IPS DF 6.9 (cell line): ENCODE results near the gene LEFTY1.
"Not testable (repeated sequence)": the region's sequence is repeated elsewhere in the genome, so short reads cannot be mapped to it uniquely, and the experiment has no call there.

Experiments
- DNase-seq: peaks from one replicate; pipeline ENCODE4 v3.0.0-alpha.2; 2013; ENCODE audit warnings: low read depth, low spot score
- H3K27ac ChIP-seq: one replicate; pipeline ENCODE4 v1.5.1; 2013; ENCODE audit warnings: low read length, control low read depth
- H3K27me3 ChIP-seq: 2 replicates; pipeline ENCODE4 v1.6.1; 2013; ENCODE audit warnings: mild to moderate bottlenecking, low read length; ENCODE audit not compliant: control insufficient read depth, insufficient read depth
- H3K36me3 ChIP-seq: 2 replicates; pipeline ENCODE4 v1.6.1; 2013; ENCODE audit warnings: low read length; ENCODE audit not compliant: control insufficient read depth, insufficient read depth
- H3K4me1 ChIP-seq: 2 replicates; pipeline ENCODE4 v1.6.1; 2013; ENCODE audit warnings: low read length; ENCODE audit not compliant: control insufficient read depth, insufficient read depth
- H3K4me3 ChIP-seq: 2 replicates; pipeline ENCODE4 v1.5.1; 2013; ENCODE audit warnings: mild to moderate bottlenecking, low read length
- H3K9me3 ChIP-seq: 2 replicates; pipeline ENCODE4 v1.6.1; 2013; ENCODE audit warnings: low read length, inconsistent platforms; ENCODE audit not compliant: control insufficient read depth, insufficient read depth
- WGBS: extraction: QIAGEN DNeasy Blood & Tissue Kit; methylation state at CpG from one replicate; pipeline ENCODE4 v1.1.7; 2013; ENCODE audit warnings: mixed read lengths, missing lambda C conversion rate; ENCODE audit not compliant: insufficient read length, insufficient coverage; 5-methylcytosine and 5-hydroxymethylcytosine counted together

LEFTY1 gene

DNA sequence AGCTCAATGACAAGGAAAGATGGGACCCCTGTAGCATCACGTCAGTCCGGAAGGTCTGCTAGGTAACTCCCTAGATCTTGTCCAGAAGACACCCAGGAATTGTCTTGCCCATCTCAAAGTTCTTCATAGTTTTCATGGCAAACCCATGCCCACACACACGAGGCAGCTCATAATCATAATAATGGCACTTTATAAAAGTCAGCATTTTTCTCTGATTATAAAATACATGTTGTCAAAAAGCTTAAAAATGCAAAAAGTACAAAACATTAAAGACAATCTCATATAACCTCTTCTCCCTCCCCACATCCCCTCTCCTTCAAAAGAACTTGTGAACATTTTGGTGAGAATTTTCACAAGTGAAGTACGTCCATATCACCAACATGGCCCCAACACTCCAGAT is 48.2 kb downstream of the LEFTY1 start:
- H3K4me3 ChIP-seq = no peak overlapping the region
- DNase-seq = no peak

DNA sequence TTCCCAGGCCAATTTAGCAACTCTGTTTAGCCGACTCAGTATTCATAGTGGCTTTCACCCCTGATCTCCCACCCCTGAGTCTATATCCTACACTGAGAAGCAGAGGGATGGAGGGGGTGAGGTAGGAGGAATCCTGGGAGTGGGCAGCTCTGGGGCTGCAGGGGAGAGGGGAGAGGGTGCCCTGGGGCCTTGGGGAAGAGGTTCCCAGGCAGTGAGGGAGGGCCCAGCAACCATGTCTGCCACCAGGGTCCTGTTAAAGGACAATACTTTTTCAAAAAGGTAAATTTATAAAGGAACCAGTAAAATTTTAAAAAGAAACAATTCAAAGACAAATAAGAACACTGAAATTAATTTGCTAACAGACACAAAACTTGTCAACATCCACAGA is 48.7 kb downstream of the LEFTY1 start:
- no CpG with 5 or more reads among the region's 1 CpG for WGBS
- no peak overlapping the region for H3K27ac ChIP-seq
- DNase-seq = no peak
- no peak overlapping the region for H3K4me3 ChIP-seq
- H3K4me1 ChIP-seq = no peaks in the 10 kb centered on the region
- peaks cover 14% of the 10 kb centered on the region for H3K36me3 ChIP-seq
- no peaks in the 10 kb centered on the region for H3K9me3 ChIP-seq
- no peaks in the 10 kb centered on the region for H3K27me3 ChIP-seq

More for the DNA sequence above, 48.2 kb downstream of the LEFTY1 start:
- Histone ChIP-seq H3K4me1 (peaks cover 3% of the 10 kb centered on the region; the same call in 1 of the 2 replicates), H3K36me3 (peaks cover 14% of the 10 kb centered on the region), H3K27me3 (no peaks in the 10 kb centered on the region), H3K9me3 (no peaks in the 10 kb centered on the region), H3K27ac (no peak overlapping the region)
- WGBS = no CpG with 5 or more reads among the region's 4 CpGs

DNA sequence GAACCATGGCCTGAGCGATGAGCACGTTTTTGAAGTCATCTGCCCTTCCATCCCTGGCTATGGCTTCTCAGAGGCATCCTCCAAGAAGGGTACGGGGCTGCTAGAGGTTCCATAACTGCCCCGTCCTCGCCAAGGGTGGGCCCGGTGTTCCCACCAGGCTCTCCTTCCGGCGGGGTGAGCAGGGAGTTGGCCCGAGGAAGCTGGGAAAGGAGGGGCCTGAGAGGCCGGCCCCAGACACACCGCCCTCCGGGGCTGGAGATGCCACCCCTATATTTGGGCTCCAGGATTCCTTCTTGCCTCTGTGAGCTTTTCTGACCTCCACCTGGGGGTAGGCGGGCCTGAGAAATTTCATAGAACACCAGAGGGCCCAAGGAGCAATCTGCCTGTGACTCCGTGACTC is 50.2 kb downstream of the LEFTY1 start:
- Histone ChIP-seq H3K9me3 (no peaks in the 10 kb centered on the region), H3K27me3 (no peaks in the 10 kb centered on the region), H3K4me1 (no peaks in the 10 kb centered on the region), H3K36me3 (peaks cover 14% of the 10 kb centered on the region), H3K4me3 (no peak overlapping the region), H3K27ac (no peak overlapping the region)
- no CpG with 5 or more reads among the region's 14 CpGs for WGBS
- DNase-seq = no peak

DNA sequence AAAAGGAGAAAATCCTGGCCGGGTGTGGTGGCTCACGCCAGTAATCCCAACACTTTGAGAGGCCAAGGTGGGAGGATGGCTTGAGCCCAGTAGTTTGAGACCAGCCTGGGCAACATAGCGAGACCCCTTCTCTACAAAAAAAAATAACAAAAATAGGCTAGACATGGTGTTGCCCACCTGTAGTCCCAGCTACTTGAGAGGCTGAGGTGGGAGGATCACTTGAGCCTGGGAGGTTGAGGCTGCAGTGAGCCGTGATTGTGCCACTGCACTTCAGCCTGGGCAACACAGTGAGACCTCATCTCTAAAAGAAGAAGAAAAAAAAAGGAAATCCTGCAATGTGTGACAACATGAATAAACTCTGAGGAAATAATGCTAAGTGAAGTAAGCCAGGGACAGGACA is 52.6 kb downstream of the LEFTY1 start:
- not testable (repeated sequence) for H3K9me3 ChIP-seq, H3K27ac ChIP-seq, H3K27me3 ChIP-seq, H3K4me3 ChIP-seq, H3K4me1 ChIP-seq, DNase-seq
- WGBS = no CpG with 5 or more reads among the region's 4 CpGs
- H3K36me3 ChIP-seq = peaks cover 16% of the 10 kb centered on the region
